Measurements from ENCODE around the gene AOPEP. TPM values are rescaled to one million over a fixed set of nuclear protein-coding genes. Genes with fewer than 3 reads are reported as not detected.
A peak's percentile ranks its signal among the peaks of the same experiment; 100 is the strongest.

AOPEP gene
- total RNA-seq, 1 donor from 2014 or later, result 305 TPM

- no peaks in the 10 kb centered on the region for H3K27me3 ChIP-seq
- TF ChIP-seq CTCF (IDR thresholded peaks at IDR 0.05) (no peak), POLR2A (IDR thresholded peaks at IDR 0.05) (no peak), POLR2AphosphoS5 (IDR thresholded peaks at IDR 0.05; ENCODE audit: insufficient read depth in 1 of 2, low read depth in 1 of 2) (no peak)
- peak overlapping the region in 1 of 2 donors; percentile 90 for H3K4me3 ChIP-seq
- peak overlapping the region; percentile 100 for H3K27ac ChIP-seq
- no peak for DNase-seq (ENCODE audit: extremely low spot score in 2 of 2)
- peaks cover 0 to 7% of the 10 kb centered on the region in 2 donors for H3K36me3 ChIP-seq
- no peaks in the 10 kb centered on the region for H3K9me3 ChIP-seq
- H3K4me1 ChIP-seq, result peaks cover 41% of the 10 kb centered on the region
- intact Hi-C loops (cut with DNase I), result loop anchor here (10.0 kb wide), 2 partner anchors 45 to 145 kb away; no protein-coding TSS in a partner anchor
These were observed 283.0 kb downstream of the AOPEP start for GRCh38 chr9:95009459-95009858.

- H3K36me3 ChIP-seq, result peaks cover 0 to 14% of the 10 kb centered on the region in 2 donors
- peaks cover 51% of the 10 kb centered on the region for H3K4me1 ChIP-seq
- DNase-seq (ENCODE audit: extremely low spot score in 2 of 2), result no peak
- intact Hi-C loops (cut with DNase I), result no loop called here
- no peaks in the 10 kb centered on the region for H3K27me3 ChIP-seq
- no peaks in the 10 kb centered on the region for H3K9me3 ChIP-seq
- H3K27ac ChIP-seq, result peak overlapping the region; percentile 100
- peak overlapping the region; percentile 13 to 21 for H3K4me3 ChIP-seq
- TF ChIP-seq POLR2AphosphoS5 (IDR thresholded peaks at IDR 0.05; ENCODE audit: insufficient read depth in 1 of 2, low read depth in 1 of 2), result peak in 1 of 2 donors; percentile 20
- no peak for TF ChIP-seq CTCF (IDR thresholded peaks at IDR 0.05)
- no peak for TF ChIP-seq POLR2A (IDR thresholded peaks at IDR 0.05)
These were observed 283.9 kb downstream of the AOPEP start for GRCh38 chr9:95010431-95010838.

GRCh38 chr9:95012035-95012708 is 285.7 kb downstream of the AOPEP start:
- Histone ChIP-seq H3K9me3 (no peaks in the 10 kb centered on the region), H3K27me3 (no peaks in the 10 kb centered on the region), H3K27ac (peak overlapping the region; percentile 100), H3K36me3 (peaks cover 0 to 27% of the 10 kb centered on the region in 2 donors), H3K4me1 (peaks cover 68% of the 10 kb centered on the region), H3K4me3 (no peak overlapping the region)
- TF ChIP-seq CTCF (IDR thresholded peaks at IDR 0.05) (no peak), POLR2A (IDR thresholded peaks at IDR 0.05) (no peak), POLR2AphosphoS5 (IDR thresholded peaks at IDR 0.05; ENCODE audit: insufficient read depth in 1 of 2, low read depth in 1 of 2) (no peak)
- no peak for DNase-seq (ENCODE audit: extremely low spot score in 2 of 2)
- intact Hi-C loops (cut with DNase I), result no loop called here

GRCh38 chr9:95012902-95013301 is 286.4 kb downstream of the AOPEP start:
- Histone ChIP-seq H3K27me3 (no peaks in the 10 kb centered on the region), H3K36me3 (peaks cover 0 to 31% of the 10 kb centered on the region in 2 donors), H3K4me3 (no peak overlapping the region), H3K4me1 (peaks cover 76% of the 10 kb centered on the region), H3K9me3 (no peaks in the 10 kb centered on the region), H3K27ac (peak overlapping the region; percentile 100)
- no peak for TF ChIP-seq POLR2A (IDR thresholded peaks at IDR 0.05)
- no peak for TF ChIP-seq CTCF (IDR thresholded peaks at IDR 0.05)
- no peak for TF ChIP-seq POLR2AphosphoS5 (IDR thresholded peaks at IDR 0.05; ENCODE audit: insufficient read depth in 1 of 2, low read depth in 1 of 2)
- intact Hi-C loops (cut with DNase I), result no loop called here
- DNase-seq (ENCODE audit: extremely low spot score in 2 of 2), result no peak

GRCh38 chr9:95014917-95015316 is 288.4 kb downstream of the AOPEP start:
- no peak for DNase-seq (ENCODE audit: extremely low spot score in 2 of 2)
- Histone ChIP-seq H3K36me3 (peaks cover 0 to 28% of the 10 kb centered on the region in 2 donors), H3K4me1 (peaks cover 88% of the 10 kb centered on the region), H3K4me3 (no peak overlapping the region), H3K27ac (peak overlapping the region; percentile 100), H3K9me3 (no peaks in the 10 kb centered on the region), H3K27me3 (no peaks in the 10 kb centered on the region)
- TF ChIP-seq CTCF (IDR thresholded peaks at IDR 0.05) (no peak), POLR2A (IDR thresholded peaks at IDR 0.05) (no peak), POLR2AphosphoS5 (IDR thresholded peaks at IDR 0.05; ENCODE audit: insufficient read depth in 1 of 2, low read depth in 1 of 2) (no peak)
- intact Hi-C loops (cut with DNase I), result no loop called here
